Stimulated activated CD4-positive, alpha-beta T cell treated with anti-CD3 and anti-CD28 coated beads, TNF-alpha, amount 100 ng/mL, for 48 hours (primary cell): ENCODE data around the gene RASA3.

Source experiments
- DNase-seq, 3 donors: peaks; one replicate each; pipeline ENCODE4 v3.0.0-alpha.2; 2020; ENCODE audit warnings: low read depth in 3 of 3

Gene RASA3

GRCh38 chr13:114035583-114036531, 96.6 kb downstream of the RASA3 start:
- no peak for DNase-seq

DNA sequence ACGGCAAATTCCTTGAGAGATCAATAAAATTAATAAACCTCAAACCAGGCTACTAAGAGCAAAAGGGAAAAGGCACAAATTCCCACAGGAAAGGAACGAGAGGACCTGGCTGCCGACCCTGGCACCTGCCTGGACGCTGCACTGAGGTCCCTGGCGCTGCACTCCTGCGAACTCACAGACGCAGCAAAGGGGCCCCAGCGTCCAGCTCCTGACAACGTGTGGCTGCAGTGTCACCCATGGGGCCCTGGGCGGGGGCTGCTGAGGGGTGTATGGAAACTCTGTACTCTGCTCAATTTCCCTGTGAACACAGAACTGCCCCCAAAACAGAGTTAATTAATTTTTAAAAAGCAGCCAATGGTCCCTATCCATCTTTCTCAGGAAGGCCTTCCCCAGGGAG, 97.2 kb downstream of the RASA3 start:
- DNase-seq, result no peak

- no peak for DNase-seq
These were observed 97.9 kb downstream of the RASA3 start for GRCh38 chr13:114034481-114034891.

DNA sequence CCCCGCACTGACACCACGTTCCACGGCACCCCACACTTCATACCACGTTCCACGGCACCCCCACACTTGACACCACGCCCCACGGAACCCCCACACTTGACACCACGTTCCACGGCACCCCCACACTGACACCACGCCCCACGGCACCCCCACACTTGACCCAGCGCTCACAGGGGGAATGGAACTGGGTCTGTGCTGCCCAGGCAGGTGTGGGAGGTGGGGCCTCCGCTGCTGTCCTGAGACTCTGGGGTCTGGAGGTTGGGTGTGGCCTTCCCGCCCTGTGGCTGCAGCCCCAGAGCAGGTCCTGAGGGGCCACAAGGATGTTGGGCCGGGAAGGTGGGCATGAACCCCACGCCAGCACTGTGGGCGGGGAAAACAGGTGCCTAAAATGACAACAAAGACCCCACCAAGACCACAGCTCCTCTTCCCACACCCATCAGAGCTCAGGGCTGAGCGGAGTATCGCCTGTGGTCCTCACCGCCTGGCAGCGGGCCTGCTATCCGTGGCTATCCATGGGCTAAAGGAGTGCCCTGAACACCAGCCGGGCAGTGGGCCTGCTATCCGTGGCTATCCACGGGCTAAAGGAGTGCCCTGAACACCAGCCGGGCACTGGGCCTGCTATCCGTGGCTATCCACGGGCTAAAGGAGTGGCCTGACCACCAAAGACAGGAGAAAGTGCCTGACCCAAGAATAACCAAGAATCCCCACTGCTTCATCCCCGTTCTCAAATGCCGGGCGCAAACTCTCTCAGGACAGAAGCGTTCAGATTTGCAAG, 98.7 kb downstream of the RASA3 start:
- no peak for DNase-seq

DNA sequence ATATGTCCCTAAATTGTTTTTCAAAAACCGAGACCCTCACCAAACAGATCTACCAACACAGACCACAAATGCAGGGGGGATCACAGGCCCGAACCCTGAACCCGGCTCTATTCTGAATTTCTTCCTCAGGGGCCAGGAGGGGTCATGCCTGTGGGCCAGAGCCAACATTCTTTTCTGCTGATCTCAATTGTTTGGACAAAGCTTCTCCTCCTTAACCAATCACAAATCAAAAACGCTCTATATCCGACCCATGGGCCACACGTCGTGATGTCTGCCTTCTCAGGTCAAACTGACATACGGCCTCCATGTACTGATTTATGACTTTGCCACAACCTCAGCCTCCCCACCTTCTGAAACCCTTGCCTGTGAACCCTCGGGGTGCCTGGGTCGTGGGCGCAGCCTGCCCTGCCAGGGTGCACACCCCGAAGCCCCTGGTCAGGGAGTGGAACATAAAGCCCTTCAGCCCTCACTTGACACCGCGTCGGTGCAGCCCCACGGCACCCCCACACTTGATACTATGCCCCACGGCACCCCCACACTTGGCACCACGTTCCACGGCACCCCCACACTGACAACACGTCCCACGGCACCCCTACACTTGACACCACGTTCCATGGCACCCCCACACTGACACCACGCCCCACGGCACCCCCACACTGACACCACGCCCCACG, 100.2 kb downstream of the RASA3 start:
- no peak for DNase-seq

DNA sequence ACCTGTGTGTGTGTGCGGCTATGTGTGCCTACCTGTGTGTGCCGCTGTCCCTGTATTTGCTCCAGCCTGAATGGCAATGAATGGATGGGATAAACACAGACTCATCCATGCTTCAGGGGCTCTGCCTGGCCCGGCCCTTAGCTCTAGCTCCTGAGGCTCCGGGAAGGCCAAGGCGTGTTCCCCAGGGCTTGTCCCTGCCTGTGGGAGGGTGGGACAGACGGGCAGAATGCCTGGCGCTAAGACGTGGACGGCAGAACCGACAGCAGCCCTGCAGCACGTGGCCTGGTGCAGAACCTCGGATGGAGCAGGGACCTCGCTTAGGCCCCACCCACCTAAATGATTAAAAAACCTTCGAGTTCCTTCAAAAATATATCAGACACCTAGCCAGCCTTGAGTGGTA, 100.8 kb downstream of the RASA3 start:
- no peak for DNase-seq

DNA sequence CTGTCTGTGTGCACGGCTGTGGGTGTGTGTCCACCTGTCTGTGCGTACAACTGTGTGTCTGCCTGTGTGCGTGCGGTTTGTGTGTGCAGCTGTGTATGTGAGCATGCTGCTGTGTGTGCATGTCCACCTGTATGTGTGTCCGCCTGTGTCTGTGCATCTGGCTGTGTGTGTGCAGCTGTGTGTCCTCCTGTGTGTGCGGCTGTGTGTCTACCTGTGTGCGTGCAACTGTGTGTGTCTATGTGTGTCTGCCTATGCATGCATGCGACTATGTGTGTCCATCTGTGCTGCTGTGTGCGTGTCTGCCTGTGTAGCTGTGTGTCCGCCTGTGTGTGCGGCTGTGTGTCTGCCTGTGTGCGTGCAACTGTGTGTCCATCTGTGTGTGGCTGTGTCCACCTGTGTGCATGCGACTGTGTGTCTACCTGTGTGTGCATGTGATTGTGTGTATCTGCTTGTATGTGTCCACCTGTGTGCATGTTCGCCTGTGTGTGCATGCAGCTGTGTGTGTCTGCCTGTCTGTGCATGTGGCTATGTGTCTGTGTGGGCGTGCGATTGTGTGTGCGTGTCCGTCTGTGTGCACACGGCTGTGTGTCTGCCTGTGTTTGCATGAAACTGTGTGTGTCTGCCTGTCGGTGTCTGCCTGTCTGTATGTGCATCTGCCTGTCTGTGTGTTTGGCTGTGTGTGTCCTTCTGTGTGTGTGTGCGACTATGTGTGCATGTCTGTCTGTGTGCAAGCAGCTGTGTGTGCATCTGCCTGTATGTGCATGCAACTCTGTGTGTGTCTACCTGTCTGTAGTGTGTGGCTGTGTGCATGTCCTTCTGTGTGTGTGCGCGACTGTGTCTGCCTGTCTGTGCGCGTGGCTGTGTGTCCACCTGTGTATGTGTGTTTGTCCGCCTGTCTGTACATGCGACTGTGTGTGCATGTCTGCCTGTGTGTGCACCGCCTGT, 101.5 kb downstream of the RASA3 start:
- no peak for DNase-seq

- DNase-seq, result no peak
These were observed 102.4 kb downstream of the RASA3 start for GRCh38 chr13:114029866-114030625.

DNA sequence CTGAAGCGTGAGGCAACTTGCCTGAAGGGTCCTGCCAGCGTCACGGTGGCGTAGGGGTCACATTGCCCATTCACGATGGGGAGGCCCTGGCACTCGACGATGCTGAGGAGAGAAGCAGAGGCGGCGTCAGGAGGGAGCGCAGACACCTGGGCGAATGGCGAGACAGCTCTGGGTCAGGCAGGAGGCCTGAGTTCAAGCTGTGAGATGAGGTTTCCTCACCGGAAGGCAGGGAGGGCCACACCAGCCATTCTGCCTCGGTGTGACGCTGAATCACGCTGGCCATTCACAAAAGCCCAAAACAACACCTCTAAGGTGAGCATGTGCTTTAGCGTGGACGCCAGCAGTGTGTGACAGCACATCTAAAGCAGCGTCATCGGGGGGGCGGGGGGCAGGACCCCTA, 104.6 kb downstream of the RASA3 start:
- no peak for DNase-seq

GRCh38 chr13:114027046-114027715, 105.2 kb downstream of the RASA3 start:
- DNase-seq, result no peak

DNA sequence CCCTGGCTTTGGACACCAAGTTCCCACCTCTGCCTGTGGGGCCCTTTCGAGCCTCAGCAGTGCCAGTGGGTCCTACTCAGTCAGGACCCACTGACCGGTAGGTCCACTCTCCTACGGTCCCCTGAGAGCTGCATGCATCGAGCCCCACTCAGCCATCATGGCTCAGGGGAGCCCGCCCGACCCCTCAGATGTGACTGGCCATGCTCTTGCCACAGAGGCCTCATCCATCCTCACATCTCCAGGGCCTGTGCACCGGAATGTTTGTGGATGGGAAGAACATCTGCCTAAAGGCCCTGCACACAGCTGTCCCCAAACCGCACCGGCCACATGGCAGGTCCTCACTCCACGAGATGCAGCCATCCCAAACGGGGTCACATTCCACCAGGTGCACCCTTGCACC, 105.9 kb downstream of the RASA3 start:
- no peak for DNase-seq

- DNase-seq, result no peak
These were observed 106.5 kb downstream of the RASA3 start for GRCh38 chr13:114025714-114026431.

DNA sequence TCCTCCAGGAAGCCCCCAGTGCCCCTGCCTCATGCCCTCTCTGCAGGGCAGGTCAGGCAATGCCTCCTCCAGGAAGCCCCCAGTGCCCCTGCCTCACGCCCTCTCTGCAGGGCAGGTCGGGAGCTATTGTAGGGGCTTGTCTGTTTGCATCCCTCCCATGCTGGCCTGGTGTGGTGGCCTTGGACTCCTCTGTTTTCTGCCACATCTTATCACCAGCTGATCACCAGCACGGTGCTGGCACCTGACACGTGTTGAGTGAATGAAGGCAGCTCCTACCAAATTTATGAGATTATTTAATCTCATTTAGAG, 107.1 kb downstream of the RASA3 start:
- no peak for DNase-seq

GRCh38 chr13:114024603-114025404, 107.6 kb downstream of the RASA3 start:
- DNase-seq, result no peak

DNA sequence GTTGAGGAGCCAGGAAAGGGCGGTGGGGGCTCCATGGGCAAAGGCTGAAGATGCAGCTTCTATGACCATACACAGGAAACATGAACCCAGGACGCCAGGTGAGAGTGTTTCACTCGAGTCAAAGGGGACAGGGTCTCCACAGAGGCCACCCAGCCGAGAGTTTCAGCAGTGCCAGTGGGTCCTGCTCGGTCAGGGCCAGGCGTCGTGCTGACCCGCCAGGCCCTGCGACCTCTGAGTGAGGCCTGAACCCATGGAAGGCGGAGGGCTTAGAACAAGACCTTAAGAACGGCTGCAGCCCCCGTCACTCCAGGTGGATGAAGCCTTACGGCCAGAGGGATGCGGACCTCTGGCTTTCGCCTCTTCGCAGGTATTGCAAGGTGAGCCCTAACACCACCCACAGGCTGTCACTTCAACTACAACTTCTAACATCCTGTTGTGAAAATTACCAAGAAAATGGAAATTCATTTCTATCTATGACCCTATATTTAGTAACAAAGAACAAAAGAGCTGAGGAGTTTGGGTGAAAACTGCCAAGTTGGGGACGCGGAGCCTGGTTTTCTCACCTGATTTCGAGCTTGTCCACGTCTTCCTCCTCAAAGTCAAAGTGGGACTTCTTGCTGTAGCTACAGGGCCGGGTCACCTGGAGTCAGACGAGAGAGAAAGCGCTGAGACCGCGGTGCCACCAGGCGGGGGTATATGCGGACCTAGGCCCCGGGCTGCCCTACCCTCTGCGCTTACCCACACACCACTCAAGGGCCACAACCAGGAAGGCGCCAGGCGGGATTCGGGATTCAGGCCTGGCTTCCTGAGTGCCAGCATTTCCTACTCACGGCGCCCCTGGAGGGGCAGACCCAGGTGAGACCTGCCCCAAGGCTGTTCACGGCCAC, 108.5 kb downstream of the RASA3 start:
- DNase-seq, result no peak

DNA sequence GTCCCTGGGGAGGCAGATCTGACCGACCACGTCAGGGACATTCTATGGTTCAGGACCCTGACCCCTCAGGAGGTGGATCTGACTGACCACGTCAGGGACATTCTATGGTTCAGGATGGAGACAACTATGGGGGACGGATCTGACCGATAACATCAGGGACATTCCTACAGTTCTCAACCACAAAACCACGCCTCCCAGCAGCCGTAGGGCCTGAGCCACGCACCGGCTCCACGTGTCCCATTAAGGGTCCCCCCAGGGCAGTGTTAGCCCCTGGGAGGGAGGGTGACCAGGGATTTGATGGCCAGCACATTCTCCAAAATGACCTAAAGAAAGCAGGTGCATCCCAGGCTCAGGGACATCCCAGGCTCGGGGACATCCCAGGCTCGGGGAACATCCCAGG, 109.5 kb downstream of the RASA3 start:
- DNase-seq, result no peak

DNA sequence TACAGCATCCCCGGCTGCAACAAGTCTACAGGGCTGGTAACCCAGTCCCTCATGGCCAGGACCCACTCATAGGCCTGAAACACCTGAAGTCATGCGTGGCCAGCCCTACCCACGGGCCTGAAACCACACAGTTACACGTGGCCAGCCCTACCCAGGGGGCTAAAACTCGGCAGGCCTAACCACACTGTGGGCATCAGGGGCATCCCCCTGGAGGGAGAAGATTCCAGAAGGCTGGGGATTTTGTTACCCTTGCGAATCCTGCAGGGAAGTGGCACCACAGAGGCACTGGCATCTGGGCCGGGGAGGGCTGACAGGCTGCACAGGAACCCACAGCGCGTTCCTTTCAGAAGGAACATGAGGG, 110.1 kb downstream of the RASA3 start:
- no peak for DNase-seq
